NCI-H2196 treated with DMSO at 0.1 percent for 48 hours (cell line): ENCODE data around the gene PLXND1.
"Not testable (repeated sequence)": the region's sequence is repeated elsewhere in the genome, so short reads cannot be mapped to it uniquely, and the experiment has no call there.

ENCODE experiments used
- DNase-seq: peaks from one replicate; lab custom pipeline; 2025; ENCODE audit not compliant: unreplicated experiment; lab: John Stamatoyannopoulos, UW

PLXND1 gene

DNA sequence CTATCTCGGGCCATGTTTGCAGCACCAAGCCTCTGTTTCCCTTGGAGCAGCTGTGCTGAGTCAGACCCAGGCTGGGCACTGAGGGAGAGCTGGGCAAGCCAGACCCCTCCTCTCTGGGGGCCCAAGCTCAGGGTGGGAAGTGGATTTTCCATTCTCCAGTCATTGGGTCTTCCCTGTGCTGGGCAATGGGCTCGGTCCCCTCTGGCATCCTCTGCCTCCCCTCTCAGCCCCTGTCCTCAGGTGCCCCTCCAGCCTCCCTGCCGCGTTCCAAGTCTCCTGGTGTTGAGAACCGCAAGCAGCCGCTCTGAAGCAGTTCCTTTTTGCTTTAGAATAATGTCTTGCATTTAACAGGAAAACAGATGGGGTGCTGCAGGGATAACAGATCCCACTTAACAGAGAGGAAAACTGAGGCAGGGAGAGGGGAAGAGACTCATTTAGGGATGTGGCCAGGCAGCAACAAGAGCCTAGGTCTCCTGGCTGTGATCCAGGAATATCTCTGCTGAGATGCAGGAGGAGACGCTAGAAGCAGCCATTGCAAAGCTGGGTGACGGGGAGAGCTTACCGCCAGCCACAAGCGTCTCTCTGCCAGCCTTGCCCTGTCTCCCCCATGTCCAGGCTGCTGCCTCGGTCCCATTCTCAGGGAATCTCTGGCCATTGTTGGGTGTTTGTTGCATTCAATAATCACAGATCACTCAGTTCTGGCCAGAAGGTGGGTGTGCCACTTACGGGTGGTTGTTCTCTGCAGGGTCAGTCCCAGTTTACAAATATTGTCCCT is 76.9 kb downstream of the PLXND1 start:
- DNase-seq = no peak

DNA sequence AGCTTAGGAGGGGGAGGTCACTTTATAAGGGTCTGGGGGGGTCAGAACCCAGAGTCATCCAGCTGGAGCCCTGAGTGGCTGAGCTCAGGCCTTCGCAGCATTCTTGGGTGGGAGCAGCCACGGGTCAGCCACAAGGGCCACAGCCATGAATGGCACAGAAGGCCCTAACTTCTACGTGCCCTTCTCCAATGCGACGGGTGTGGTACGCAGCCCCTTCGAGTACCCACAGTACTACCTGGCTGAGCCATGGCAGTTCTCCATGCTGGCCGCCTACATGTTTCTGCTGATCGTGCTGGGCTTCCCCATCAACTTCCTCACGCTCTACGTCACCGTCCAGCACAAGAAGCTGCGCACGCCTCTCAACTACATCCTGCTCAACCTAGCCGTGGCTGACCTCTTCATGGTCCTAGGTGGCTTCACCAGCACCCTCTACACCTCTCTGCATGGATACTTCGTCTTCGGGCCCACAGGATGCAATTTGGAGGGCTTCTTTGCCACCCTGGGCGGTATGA is 77.8 kb downstream of the PLXND1 start, which contains the start of gene RHO:
TSS of gene RHO (plus strand) at position 51 of the 512 bp plus-strand sequence. CDS start at position 146, 95 bp downstream.
- DNase-seq = no peak

DNA sequence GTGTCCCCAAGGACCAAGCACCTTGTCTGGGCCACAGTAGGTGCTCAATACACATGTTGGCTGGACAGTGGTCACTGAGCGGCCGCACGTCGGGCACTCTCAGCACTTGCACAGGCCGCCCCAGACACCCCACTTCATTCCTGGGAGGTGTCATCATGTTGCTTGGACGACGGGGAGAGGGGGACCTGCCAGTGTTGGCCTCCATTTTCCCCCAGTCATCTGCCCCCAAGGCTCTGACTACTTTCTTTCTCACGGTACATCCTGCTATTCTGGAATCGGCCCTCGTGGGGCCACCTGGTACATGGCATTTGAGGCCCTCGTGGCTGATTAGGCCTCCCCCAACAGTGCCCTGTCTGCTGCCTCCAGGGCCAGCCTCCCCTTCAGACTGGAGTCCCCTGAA is 79.2 kb downstream of the PLXND1 start:
- DNase-seq = no peak

DNA sequence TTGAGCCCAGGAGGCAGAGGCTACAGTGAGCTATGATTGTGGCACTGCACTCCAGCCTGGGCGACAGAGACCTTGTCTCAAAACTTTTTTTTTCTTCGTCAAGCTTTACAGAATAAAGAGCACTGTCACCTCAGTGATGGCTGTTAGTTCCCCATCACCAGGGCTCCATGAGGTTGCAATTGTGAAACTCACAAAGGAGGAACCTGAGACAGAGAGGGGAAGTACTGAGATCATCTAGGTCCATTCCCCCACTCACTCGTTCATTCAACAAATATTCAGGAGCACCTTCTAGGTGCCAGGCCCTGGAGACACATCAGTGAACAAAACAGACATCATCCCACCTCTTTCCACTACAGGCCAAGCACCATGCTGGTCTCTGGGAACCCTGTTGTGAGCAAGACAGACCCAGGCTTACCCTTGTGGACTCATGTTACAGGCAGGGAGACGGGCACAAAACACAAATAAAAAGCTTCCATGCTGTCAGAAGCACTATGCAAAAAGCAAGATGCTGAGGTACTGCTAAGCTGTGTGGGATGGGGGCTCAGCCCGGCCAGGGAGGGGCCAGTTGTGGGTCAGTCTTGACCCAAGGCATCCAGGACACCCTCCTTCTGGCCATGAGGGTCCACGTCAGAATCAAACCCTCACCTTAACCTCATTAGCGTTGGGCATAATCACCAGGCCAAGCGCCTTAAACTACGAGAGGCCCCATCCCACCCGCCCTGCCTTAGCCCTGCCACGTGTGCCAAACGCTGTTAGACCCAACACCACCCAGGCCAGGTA is 80.2 kb downstream of the PLXND1 start:
- no peak for DNase-seq

DNA sequence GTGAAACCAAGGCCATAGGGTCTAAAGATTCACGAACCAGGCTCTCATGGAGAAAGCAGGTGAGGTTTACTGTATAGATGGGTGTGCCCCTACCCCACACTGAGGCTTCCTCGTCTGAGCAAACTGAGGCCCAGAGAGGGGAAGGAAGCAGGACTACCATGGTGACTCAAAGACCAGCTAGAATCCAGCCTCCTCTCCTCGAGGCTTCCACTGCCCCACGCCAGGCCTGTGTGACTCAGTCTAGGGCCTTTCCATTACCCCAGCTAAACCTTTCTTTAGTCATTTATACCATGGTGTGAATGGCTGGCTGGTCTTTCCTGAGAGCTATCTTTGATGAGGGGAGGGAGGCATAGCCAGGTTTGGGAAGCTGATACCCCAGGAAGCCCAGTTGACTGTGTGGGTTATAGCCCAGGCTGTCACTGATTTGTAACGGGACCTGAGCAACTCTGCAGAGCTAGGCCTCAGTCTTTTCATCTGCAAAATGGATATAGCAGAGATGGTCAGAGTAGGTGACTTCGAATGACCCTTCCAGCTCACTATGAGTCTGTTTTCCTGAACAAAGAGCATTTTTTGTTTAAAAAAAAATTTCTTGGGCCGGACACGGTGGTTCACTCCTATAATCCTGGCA is 81.0 kb downstream of the PLXND1 start:
- no peak for DNase-seq

DNA sequence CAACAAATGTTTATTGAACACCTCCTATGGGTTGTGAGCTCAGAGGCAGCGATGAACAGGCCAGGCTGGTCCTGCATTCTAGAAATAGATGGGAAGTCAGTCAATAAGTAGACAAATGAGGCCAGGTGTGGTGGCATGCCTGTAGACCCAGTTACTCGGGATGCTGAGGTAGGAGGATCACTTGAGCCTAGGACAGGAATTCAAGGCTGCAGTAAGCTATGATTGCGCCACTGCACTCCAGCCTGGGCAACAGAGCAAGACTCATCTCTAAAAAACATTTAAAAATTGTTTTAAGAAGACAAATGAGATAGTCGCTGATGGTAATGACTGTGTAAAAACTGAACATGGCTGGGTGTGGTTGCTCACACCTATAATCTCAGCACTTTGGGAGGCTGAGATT is 82.4 kb downstream of the PLXND1 start:
- DNase-seq = no peak

DNA sequence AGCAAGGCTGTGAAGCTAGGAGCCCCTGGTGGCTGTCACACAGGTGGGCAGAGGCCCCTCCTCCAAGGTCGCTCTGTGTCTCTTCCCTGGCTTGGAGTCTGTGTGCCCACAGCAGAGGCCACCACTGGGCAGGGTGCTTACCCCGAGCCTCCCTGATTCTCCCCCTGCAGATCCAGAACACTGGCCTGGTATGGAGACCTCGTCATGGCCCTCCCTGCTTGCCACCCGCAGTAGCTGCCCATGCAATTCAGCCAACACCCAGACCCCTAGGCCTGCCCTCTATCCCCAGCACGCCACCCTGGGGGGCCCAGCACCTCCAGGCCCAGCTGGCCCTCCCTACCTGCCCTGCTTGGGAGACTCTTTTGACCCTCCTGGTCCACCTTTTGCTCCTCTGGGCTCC is 83.5 kb downstream of the PLXND1 start:
- no peak for DNase-seq

DNA sequence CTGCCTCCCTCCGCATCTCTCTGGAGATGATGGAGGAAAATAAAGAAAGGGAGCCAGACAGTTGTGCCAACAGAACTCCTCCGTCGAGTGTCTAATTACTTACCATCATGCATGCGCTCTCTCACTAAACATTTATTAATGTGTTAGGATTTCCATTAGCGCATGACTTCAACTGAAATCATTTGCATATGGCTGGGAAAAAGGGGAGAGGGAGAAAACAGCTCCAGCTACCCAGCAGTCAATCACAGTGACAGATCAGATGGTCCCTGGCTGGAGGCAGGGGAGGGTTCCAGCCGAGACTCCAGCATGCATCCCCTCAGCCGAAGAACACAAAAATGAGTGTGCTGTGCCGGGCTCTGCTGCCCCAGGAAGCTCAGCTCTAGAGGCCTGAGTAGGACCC is 84.9 kb downstream of the PLXND1 start:
- no peak for DNase-seq

DNA sequence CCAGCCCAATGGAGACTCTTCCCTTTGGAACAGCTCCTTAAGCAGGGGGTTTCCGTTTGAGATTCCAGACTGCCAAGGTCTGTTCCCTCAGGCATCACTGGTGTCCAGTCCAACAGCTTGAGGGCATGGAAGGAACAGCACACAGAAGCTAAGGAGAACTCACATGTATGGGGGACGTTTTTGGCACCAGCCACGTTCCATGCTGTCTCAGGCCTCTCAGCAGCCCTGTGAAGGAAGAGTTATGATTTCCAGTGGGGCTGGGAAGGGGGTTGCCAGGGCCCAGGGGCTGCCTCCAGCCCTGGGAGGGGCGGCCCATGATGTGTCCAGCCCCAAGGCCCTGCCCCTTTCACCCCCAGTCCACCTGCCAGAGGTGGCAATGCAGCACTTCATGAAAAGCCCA is 85.5 kb downstream of the PLXND1 start:
- DNase-seq = no peak

DNA sequence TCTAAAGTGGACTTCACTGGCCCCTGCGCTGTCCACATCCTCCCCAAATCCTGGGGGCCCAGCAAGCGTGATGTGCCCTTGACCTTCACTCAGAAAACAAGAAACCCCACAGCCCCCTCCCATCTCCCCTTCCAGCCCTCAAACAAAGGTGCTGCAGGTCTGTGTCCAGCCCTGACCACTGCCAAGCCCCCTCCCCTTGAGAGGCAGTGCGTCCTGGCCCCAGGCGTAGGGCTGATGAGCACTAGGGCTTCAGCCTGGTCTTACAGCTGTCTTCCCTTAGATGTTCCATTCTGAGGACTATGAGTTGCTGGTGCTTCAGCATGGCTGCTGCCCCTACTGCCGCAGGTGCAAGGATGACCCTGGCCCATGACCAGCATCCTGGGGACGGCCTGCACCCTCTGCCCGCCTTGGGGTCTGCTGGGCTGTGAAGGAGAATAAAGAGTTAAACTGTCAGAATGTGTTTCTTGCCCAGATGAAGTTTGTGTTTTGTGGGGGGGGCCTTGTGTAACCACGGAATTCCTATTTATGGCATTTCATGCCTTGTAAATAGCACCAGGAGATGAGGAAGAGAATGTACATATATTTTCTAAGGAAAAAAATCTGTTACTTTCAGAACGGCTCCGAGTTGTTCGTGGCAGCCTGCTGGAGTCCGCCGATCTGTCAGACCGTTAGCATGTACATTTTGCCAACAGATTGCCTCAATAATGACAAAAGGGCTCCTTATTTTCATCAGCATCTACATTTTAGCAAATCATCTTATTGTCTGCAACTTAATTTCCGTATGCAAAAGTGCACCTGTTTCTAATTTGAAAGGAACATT is 86.4 kb downstream of the PLXND1 start:
- DNase-seq = no peak

DNA sequence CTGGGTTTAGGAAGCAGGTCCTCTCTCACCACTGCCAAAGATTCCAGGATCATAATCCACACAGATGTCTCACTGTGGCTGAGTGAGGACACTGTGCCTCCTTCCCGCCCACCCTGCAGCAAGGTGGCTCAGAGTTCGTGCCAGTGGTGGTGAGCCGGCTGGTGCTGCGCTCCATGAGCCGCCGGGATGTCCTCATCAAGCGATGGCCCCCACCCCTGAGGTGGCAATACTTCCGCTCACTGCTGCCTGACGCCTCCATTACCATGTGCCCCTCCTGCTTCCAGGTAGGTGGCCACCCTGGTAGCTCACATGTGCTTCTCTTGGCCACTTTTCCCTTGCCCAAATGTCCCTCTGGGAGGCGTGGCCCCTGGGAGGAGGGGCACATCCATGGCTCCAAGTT is 87.0 kb downstream of the PLXND1 start:
- DNase-seq = no peak

DNA sequence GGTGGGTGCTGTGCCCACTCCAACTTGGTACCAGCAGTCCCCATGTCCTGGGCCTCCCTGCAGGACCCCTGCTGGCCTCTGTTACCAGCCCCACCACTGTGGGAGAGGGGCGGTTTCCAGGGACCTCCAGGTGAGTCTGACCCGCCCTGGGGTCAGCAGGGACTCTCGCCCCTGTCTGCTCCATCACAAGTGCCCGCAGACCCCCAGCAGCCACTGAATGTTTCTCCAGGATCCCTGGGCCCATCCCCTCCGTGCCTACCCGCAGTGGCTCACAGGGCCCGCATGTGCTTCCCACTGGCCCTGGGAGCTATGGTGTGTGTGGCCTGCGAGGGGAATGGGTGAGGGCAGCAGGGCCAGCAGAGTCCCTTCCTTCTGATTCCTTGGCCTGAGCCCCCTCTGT is 87.9 kb downstream of the PLXND1 start:
- DNase-seq = no peak

DNA sequence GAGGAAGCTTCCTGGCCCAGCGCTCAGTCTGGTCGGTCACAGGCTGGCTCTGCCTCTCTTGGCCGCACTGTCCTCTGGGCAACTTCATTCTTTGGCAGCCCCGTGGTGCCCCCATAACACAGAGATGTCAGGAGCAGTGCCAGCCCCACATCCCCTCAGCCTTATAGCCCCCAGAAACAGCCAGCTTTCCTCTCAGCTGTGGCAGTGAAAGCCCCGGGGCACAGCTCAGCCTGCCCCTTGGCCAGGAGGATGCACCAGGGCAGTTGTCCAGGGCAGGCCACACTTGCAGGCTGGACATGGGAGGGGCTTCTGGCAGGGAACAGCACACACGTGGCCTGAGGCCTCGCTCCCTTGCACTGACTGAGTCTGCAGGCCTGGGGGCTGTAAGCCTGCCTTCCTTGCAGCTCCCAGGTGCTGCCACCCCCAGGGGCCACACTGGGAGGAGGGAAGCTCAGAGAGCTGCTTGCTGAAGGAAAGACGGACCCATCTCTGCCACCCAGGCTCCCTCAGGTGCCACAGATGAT is 88.4 kb downstream of the PLXND1 start:
- no peak for DNase-seq

DNA sequence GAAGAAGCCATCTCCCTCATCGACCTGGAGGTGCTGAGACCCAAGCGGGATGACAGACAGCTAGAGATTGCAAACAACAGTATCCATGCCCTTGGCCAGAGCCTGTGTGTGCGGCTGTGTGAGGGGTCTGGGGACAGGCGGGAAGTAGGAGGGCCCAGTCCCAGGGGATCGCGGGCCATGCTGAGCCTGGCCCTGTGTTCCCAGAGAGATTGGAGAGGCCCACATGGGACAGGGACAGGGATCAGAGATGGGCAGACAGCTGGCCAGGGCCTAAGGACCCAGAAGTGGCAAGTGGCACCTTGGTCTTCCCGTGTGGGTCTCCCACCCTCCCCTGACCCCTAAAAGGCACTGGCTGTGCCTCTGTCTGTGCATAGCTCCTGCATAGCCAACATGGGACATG is 89.0 kb downstream of the PLXND1 start:
- no peak for DNase-seq

DNA sequence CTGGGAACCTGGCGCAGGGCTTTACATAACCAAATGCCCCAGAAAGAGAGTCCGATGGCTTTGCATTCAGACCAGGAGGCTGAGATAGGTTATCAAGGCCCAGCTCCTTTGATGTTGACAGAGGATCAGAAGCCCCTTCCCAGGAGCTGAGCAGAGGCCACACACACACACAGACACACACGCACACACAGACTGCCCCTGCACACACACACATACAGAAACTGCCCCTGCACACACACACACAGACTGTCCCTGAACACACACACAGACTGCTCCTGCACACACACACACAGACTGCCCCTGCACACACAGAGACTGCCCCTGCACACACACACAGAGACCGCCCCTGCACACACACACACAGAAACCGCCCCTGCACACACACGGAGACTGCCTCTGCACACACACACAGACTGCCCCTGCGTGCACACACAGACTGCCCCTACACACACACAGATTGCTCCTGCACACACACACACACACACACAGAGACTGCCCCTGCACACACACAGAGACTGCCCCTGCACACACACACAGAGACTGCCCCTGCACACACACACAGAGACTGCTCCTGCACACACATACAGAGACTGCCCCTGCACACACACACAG is 90.5 kb downstream of the PLXND1 start:
- DNase-seq = not testable (repeated sequence)

DNA sequence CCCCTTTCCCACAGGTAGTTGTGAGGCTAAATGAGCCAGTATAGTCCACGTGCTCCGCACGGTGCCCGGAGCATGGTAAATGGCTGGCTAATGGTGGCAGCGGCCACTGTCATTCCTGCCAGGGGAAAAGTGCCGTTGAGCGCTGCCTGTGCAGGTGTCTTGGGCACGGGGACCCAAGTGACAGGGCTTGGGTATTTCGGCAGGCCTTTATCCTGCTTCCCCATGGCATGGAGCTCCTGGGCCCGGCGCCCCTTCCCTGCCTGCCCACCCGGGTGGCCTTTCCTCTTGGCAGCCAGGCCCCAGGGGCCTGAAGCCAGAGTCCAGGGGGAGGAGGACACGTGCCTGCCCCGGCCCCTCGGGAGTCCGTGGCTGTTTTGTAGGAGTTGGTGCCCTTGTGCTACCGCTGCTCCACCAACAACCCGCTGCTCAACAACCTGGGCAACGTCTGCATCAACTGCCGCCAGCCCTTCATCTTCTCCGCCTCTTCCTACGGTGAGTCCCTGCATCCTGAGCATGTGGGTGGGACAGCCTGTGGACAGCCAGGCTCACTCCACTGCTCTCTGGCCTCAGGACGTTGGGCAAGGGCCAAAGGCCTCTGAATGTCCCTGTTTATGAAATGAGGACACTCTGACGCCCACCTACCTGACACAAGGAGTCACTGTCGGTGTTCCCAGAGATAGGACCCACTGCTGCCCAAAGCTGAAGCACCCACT is 91.2 kb downstream of the PLXND1 start:
- not testable (repeated sequence) for DNase-seq

DNA sequence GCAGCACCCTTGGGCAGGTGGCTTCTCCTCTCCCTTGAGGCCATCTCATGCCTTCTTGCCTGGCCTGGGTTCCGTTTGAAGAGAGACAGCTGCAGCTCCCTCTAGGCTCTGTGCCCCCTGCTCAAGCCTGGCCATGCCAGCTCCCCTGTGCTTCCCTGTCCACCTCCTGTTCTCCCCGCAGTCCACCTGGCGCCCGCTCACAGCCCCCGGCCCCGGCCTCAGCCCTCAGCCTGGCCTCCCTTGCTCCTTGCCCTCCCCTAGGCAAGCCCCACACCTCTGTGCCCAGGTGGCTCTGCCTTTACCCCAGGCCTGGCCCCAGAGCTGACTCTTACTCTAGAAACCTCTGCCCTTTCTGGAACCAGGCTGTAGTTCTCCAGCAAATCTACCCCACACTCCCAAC is 91.9 kb downstream of the PLXND1 start:
- no peak for DNase-seq

DNA sequence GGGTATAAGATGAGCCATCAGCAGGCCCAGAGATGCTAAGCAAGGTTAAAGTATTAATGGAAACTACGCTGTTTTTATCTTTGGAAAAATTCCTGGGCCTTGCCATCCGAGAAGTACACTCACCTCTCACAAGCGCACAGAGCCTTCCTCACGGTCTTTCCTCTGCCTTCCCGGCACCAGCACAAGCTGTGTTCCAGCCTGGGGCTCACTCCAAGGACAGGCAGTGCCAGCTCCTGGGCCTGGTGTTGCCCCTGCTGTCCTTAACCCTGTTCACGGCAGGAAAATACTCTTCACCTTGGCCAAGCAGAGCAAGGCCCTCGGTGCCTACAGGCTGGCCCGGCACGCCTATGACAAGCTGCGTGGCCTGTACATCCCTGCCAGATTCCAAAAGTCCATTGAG is 92.4 kb downstream of the PLXND1 start:
- DNase-seq = no peak

DNA sequence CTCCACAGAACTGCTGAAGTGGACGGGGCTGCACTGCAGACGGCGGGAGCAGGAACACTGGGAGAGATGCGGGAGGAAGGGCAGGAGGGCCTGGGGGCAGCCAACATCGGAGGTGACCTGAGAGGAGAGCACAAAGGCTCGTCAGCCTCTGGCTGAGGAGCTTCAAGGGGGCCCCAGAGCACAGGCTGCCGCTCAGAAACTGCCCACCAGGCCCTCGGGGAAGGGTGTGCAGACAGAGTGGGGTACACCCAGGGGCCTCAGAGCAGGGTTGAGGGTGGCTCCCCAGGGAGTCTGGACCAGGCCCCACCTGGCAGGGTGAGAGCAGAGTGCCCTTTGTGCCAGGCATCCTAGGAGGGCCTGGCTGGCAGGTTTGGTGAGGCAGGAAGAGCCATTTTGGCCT is 92.8 kb downstream of the PLXND1 start:
- DNase-seq = no peak

DNA sequence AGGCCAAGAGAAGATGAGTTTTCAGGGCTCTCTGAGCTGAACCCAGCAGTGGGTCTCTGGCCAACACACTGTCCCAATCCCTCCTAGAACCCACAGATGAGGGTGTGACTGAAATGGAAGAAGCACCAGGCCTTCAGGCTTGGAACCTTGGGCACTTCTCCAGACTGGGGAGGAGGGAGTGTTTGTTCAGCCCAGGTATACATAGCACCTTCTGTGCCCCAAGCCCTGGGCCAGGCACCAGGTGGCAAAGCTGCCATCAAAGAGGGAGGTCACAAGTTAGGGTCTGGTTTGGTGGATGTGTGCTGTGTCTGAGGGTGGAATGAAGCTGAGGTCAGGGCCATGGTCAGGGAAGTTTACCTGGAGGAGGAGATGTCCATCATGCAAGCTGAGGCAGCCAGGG is 93.9 kb downstream of the PLXND1 start:
- DNase-seq = no peak
